Ishikawa (cell line): Measurements from ENCODE around the gene SLC25A18.

Source experiments
- CEBPB ChIP-seq: IDR thresholded peaks from 2 replicates; pipeline ENCODE4 v1.6.1; 2012
- CREB1 ChIP-seq: IDR thresholded peaks from 2 replicates; pipeline ENCODE4 v1.6.1; 2012; ENCODE audit warnings: low read depth
- EGR1 ChIP-seq: IDR thresholded peaks from 2 replicates; pipeline ENCODE4 v1.6.1; 2012
- EP300 ChIP-seq: IDR thresholded peaks from 2 replicates; pipeline ENCODE4 v1.6.1; 2012; ENCODE audit warnings: borderline replicate concordance
- FOXM1 ChIP-seq: IDR thresholded peaks from 2 replicates; pipeline ENCODE4 v1.6.1; 2012; ENCODE audit warnings: low read depth, borderline replicate concordance
- NFIC ChIP-seq: IDR thresholded peaks from 2 replicates; pipeline ENCODE4 v1.6.1; 2012
- RAD21 ChIP-seq: IDR thresholded peaks from 2 replicates; pipeline ENCODE4 v1.6.1; 2012; ENCODE audit warnings: low read depth
- TAF1 ChIP-seq: IDR thresholded peaks from 2 replicates; pipeline ENCODE4 v1.6.1; 2012; ENCODE audit warnings: low read depth, mild to moderate bottlenecking
- TCF12 ChIP-seq: IDR thresholded peaks from 2 replicates; pipeline ENCODE4 v1.6.1; 2012; ENCODE audit warnings: low read depth
- TEAD4 ChIP-seq: IDR thresholded peaks from 2 replicates; pipeline ENCODE4 v1.6.1; 2012
- YY1 ChIP-seq: IDR thresholded peaks from 2 replicates; pipeline ENCODE4 v1.6.1; 2012; ENCODE audit warnings: low read depth
- ZBTB7A ChIP-seq: IDR thresholded peaks from 2 replicates; pipeline ENCODE4 v1.6.1; 2012; ENCODE audit warnings: low read depth
- TF ChIP-seq, protein P1 (sequence below): IDR thresholded peaks from 2 replicates; pipeline ENCODE4 v1.6.1; 2012
- TF ChIP-seq, protein P2 (sequence below): IDR thresholded peaks from 2 replicates; pipeline ENCODE4 v1.6.1; 2012
- TF ChIP-seq, protein P3 (sequence below): IDR thresholded peaks from 2 replicates; pipeline ENCODE4 v1.6.1; 2012; ENCODE audit warnings: low read depth, mild to moderate bottlenecking

The SLC25A18 gene

DNA sequence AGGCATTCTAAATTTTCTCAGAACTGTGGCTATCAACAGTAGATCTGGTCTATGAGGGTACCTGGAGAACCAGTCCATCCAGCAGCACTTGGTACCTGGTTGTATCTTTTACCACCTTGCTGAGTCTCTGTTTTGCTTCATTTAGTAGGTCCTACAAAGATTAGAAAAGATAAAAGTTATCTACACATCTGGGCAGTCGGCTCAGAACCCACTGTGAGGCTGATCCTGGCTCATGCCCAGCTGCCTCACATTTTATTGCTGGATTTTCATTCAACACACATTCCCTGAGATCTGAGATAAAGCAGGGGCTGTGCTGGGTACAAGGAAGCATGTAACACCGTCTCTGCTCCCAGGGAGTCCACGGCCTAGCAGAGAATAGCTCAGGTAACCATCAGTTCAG lies 37.7 kb downstream of the SLC25A18 start:
- no peak for TF ChIP-seq NFIC
- TF ChIP-seq RAD21: no peak
- TF ChIP-seq, protein P1, sequence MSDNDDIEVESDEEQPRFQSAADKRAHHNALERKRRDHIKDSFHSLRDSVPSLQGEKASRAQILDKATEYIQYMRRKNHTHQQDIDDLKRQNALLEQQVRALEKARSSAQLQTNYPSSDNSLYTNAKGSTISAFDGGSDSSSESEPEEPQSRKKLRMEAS: no peak
- TF ChIP-seq TCF12: no peak
- no peak for TF ChIP-seq EGR1
- no peak for TF ChIP-seq FOXM1
- TF ChIP-seq TAF1: no peak
- TF ChIP-seq CREB1: no peak
- no peak for TF ChIP-seq TEAD4
- no peak for TF ChIP-seq ZBTB7A
- no peak for TF ChIP-seq CEBPB
- TF ChIP-seq, protein P2, sequence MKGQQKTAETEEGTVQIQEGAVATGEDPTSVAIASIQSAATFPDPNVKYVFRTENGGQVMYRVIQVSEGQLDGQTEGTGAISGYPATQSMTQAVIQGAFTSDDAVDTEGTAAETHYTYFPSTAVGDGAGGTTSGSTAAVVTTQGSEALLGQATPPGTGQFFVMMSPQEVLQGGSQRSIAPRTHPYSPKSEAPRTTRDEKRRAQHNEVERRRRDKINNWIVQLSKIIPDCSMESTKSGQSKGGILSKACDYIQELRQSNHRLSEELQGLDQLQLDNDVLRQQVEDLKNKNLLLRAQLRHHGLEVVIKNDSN: no peak
- TF ChIP-seq EP300: no peak
- TF ChIP-seq YY1: no peak
- TF ChIP-seq, protein P3, sequence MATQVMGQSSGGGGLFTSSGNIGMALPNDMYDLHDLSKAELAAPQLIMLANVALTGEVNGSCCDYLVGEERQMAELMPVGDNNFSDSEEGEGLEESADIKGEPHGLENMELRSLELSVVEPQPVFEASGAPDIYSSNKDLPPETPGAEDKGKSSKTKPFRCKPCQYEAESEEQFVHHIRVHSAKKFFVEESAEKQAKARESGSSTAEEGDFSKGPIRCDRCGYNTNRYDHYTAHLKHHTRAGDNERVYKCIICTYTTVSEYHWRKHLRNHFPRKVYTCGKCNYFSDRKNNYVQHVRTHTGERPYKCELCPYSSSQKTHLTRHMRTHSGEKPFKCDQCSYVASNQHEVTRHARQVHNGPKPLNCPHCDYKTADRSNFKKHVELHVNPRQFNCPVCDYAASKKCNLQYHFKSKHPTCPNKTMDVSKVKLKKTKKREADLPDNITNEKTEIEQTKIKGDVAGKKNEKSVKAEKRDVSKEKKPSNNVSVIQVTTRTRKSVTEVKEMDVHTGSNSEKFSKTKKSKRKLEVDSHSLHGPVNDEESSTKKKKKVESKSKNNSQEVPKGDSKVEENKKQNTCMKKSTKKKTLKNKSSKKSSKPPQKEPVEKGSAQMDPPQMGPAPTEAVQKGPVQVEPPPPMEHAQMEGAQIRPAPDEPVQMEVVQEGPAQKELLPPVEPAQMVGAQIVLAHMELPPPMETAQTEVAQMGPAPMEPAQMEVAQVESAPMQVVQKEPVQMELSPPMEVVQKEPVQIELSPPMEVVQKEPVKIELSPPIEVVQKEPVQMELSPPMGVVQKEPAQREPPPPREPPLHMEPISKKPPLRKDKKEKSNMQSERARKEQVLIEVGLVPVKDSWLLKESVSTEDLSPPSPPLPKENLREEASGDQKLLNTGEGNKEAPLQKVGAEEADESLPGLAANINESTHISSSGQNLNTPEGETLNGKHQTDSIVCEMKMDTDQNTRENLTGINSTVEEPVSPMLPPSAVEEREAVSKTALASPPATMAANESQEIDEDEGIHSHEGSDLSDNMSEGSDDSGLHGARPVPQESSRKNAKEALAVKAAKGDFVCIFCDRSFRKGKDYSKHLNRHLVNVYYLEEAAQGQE: no peak

DNA sequence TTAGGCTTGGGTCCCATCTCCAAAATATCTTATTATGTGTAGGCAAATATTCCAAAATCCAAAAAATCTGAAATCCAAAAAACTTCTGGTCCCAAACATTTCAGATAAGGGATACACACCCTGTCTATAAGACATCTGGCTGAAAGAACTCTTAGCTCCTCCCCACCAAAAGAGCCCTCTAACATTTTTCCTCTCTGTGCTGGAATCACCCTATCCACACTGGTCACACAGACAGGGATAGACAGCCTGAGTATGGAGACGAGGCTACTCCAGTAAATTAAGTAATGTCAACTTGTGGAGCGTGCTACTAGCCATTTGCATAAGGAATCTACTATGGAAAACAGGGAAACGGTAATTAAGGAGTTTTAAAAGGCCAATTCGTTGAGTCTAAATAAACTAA lies 40.4 kb downstream of the SLC25A18 start:
- TF ChIP-seq CEBPB (no peak), CREB1 (no peak), ZBTB7A (no peak), TEAD4 (no peak), FOXM1 (no peak), TCF12 (no peak), RAD21 (no peak), NFIC (no peak), YY1 (no peak), EGR1 (no peak), TAF1 (no peak), EP300 (no peak)
- TF ChIP-seq, protein P2: no peak
- TF ChIP-seq, protein P1: no peak
- TF ChIP-seq, protein P3: no peak

DNA sequence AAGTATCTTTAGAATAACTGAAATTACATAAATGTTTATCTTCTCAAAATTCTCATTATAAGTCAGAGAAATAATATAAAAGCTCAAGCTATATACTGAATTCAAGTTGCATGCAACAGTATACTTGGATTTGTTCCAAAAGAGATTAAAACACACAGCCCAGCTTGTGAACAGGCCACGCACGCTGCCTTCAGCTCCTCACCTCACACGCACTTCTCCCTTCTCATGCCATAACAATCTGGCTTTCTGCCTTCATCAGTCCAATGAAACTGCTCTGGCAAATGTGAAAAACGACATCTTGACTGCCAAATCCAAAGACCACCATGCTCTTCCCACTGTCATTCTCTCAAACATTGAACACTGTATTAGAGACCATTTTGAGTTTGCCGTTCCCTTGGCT lies 43.2 kb downstream of the SLC25A18 start:
- TF ChIP-seq EP300 (no peak), CEBPB (no peak), NFIC (no peak)
- TF ChIP-seq, protein P1: no peak

DNA sequence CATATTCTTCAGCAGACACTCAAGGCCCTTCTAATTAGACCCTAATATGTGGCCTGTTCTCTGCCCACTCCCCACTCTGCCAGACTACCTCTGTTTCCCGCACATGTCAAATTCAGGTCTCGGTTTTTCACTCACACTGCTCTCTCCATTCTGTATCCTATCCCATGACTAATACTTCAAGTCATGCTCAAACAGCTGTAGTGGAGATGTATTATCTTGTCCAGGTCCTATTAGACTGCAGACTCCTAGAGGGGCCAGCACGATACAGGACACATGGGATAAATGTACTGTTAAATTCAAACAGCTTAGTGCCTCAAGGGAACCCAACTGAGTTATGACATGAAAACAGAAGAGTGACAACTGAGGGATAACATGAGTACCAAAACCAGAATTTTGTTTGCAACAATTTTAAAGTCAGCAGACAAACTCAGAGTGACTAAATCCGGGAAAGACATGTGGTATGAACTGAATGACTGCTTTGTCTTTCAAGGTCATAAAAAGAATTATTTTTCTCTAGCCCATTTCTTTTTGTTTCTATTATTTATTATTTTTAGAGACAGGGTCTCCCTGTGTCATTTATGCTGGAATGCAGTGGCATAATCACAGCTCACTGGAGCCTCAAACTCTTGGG lies 44.7 kb downstream of the SLC25A18 start:
- TF ChIP-seq EP300 (no peak), YY1 (no peak), ZBTB7A (no peak), NFIC (no peak), CEBPB (no peak), CREB1 (no peak), TCF12 (no peak), TAF1 (no peak), TEAD4 (no peak), RAD21 (no peak), FOXM1 (no peak), EGR1 (no peak)
- TF ChIP-seq, protein P2: no peak
- TF ChIP-seq, protein P1: no peak
- TF ChIP-seq, protein P3: no peak
